ENCODE results near the gene PSMC5. TPM values are rescaled to one million over a fixed set of nuclear protein-coding genes. Genes with fewer than 3 reads are reported as not detected.
"Not testable (repeated sequence)": the region's sequence is repeated elsewhere in the genome, so short reads cannot be mapped to it uniquely, and the experiment has no call there.

Gene PSMC5
- total RNA-seq, 2 donors from 2014 or later: 59.3 to 105 TPM

GRCh38 chr17:63855185-63855584 is 28.0 kb downstream of the PSMC5 start:
- no peak for TF ChIP-seq CTCF (IDR thresholded peaks at IDR 0.05)
- Histone ChIP-seq H3K9me3 (no peaks in the 10 kb centered on the region), H3K4me3 (no peak overlapping the region), H3K36me3 (no peaks in the 10 kb centered on the region), H3K27ac (no peak overlapping the region), H3K27me3 (no peaks in the 10 kb centered on the region), H3K4me1 (no peaks in the 10 kb centered on the region)
- no peak for DNase-seq (ENCODE audit: low spot score)

DNA sequence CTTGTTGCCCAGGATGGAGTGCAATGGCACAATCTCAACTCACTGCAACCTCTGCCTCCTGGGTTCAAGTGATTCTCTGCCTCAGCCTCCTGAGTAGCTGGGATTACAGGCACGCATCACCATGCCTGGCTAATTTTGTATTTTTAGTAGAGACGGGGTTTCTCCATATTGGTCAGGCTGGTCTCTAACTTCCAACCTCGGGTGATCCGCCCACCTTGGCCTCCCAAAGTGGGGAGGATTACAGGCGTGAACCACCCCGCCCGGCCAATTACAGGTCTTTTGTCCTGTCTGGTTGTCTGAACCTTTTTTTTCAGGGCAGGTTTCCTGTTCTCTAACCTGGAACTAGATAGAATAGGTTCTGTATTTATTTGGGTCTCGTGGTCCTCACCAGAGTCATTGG is 29.2 kb downstream of the PSMC5 start:
- not testable (repeated sequence) for H3K9me3 ChIP-seq; H3K4me1 ChIP-seq; DNase-seq (ENCODE audit: low spot score); H3K27ac ChIP-seq; H3K4me3 ChIP-seq; H3K36me3 ChIP-seq; H3K27me3 ChIP-seq

DNA sequence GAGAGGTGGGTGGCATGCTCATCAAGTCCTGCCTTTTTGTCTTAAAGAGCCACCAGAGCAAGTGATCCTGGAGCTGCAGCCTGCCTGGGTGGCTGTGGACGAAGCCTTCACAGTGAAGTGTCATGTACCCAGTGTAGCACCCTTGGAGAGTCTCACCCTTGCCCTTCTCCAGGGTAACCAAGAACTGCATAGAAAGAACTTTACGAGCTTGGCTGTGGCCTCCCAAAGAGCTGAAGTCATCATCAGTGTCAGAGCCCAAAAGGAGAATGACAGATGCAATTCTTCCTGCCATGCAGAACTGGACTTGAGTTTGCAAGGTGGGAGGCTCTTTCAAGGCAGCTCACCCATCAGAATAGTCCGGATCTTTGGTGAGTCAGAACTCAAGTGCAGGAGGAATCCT is 32.0 kb downstream of the PSMC5 start:
- Histone ChIP-seq H3K27me3 (no peaks in the 10 kb centered on the region), H3K4me1 (no peaks in the 10 kb centered on the region), H3K4me3 (no peak overlapping the region), H3K36me3 (no peaks in the 10 kb centered on the region), H3K9me3 (no peaks in the 10 kb centered on the region), H3K27ac (no peak overlapping the region)
- DNase-seq (ENCODE audit: low spot score): no peak
- TF ChIP-seq CTCF (IDR thresholded peaks at IDR 0.05): no peak

GRCh38 chr17:63866625-63867024 is 39.4 kb downstream of the PSMC5 start:
- not testable (repeated sequence) for H3K9me3 ChIP-seq; H3K4me1 ChIP-seq; H3K27ac ChIP-seq; DNase-seq (ENCODE audit: low spot score); H3K27me3 ChIP-seq; H3K36me3 ChIP-seq; H3K4me3 ChIP-seq

- not testable (repeated sequence) for H3K36me3 ChIP-seq; H3K4me1 ChIP-seq; DNase-seq (ENCODE audit: low spot score); H3K9me3 ChIP-seq; H3K27ac ChIP-seq; H3K4me3 ChIP-seq; H3K27me3 ChIP-seq
Measured at GRCh38 chr17:63869491-63870291, 42.5 kb downstream of the PSMC5 start.

GRCh38 chr17:63870292-63870665 is 43.0 kb downstream of the PSMC5 start:
- not testable (repeated sequence) for H3K9me3 ChIP-seq, H3K36me3 ChIP-seq, H3K4me1 ChIP-seq

GRCh38 chr17:63871646-63872365 is 44.6 kb downstream of the PSMC5 start:
- not testable (repeated sequence) for H3K27ac ChIP-seq; H3K4me3 ChIP-seq; H3K9me3 ChIP-seq; DNase-seq (ENCODE audit: low spot score); H3K36me3 ChIP-seq; H3K4me1 ChIP-seq; H3K27me3 ChIP-seq

More at GRCh38 chr17:63870292-63870665, 43.0 kb downstream of the PSMC5 start:
- DNase-seq (ENCODE audit: low spot score); H3K27ac ChIP-seq; H3K4me3 ChIP-seq; H3K27me3 ChIP-seq: not testable (repeated sequence)

GRCh38 chr17:63873577-63873976 is 46.3 kb downstream of the PSMC5 start, which contains the start of gene CSH2:
Gene CSH2 (minus strand): TSS chr17:63873677. CDS start chr17:63873614, 63 bp downstream.
- not testable (repeated sequence) for H3K27me3 ChIP-seq; H3K9me3 ChIP-seq; H3K4me3 ChIP-seq; H3K4me1 ChIP-seq; H3K27ac ChIP-seq; H3K36me3 ChIP-seq; DNase-seq (ENCODE audit: low spot score)

- not testable (repeated sequence) for H3K4me1 ChIP-seq; H3K27ac ChIP-seq; H3K4me3 ChIP-seq; H3K36me3 ChIP-seq; H3K9me3 ChIP-seq; DNase-seq (ENCODE audit: low spot score); H3K27me3 ChIP-seq
Measured at GRCh38 chr17:63874061-63874626, 46.9 kb downstream of the PSMC5 start.

GRCh38 chr17:63874693-63875092 is 47.5 kb downstream of the PSMC5 start:
- H3K36me3 ChIP-seq; H3K27ac ChIP-seq; H3K27me3 ChIP-seq; DNase-seq (ENCODE audit: low spot score); H3K9me3 ChIP-seq; H3K4me1 ChIP-seq; H3K4me3 ChIP-seq: not testable (repeated sequence)

DNA sequence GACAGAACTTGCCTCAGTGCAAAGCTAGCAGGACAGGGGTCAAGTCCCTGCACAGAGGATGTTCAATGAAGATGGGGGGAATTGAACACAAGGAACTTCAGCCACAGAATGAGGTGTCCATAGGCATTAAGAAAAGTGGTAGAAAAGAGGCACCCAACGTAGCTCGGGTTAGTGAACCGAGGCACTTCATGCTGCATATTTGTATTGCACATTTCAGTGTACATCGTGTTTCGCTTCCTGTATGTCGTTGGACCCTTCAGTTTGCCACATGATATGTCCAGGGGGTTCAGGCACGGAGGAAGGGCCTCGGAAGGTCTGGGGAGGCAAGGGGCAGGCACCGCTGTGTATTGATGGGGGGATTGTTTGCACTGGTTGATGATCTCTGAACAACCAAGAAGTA is 51.2 kb downstream of the PSMC5 start:
- not testable (repeated sequence) for H3K27me3 ChIP-seq; DNase-seq (ENCODE audit: low spot score); H3K4me3 ChIP-seq; H3K4me1 ChIP-seq; H3K9me3 ChIP-seq; H3K36me3 ChIP-seq; H3K27ac ChIP-seq

Data from right atrium auricular region (tissue), 2 donors.